ENCODE results near the gene VAPA. TPM values are rescaled to one million over a fixed set of nuclear protein-coding genes. Genes with fewer than 3 reads are reported as not detected.

Gene VAPA
- total and polyA plus RNA-seq, 2 donors (not counting 3 experiments of a cell fraction or from before 2014, with no cell fraction given), result 105 to 163 TPM

DNA sequence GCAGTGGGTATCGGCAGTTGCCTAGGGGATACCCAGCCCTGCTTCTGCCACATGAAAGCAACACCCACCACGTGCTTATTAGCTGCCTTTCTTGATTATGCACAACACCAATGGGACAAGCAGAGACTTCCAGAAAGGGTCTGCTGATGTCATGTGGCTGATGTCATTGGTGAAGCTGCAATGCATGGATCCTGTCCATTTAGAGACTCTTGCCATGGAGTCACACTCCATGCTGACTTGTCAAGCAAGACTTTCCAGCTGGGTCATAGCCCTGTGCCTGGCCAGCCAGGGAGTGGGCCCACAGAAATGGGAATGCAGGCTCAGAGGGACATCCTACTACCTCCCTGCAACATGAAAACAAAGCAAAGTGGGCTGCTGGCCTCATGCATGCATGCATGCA, 81.8 kb downstream of the VAPA start:
- intact Hi-C loops (cut with micrococcal nuclease), result no loop called here
- no peak overlapping the region for H3K4me3 ChIP-seq (replicated peaks in 1 of 3; ENCODE audit: insufficient read depth in 1 of 3, low read depth in 1 of 3, low read length in 3 of 3)
- no peak overlapping the region for H3K9ac ChIP-seq (replicated peaks; ENCODE audit: extremely low read depth, insufficient read depth, low read length)
- H3K4me1 ChIP-seq (ENCODE audit: control insufficient read depth, extremely low read depth, insufficient read depth, low read length), result no peaks in the 10 kb centered on the region
- no peak for DNase-seq (ENCODE audit: low read depth, low spot score)
- no peaks in the 10 kb centered on the region for H4K20me1 ChIP-seq (replicated peaks; ENCODE audit: control insufficient read depth, extremely low read depth, insufficient read depth, low read length)
- peaks cover 0 to 11% of the 10 kb centered on the region in 2 experiments for H3K27me3 ChIP-seq (ENCODE audit: control insufficient read depth in 2 of 2, insufficient read depth in 2 of 2, low read length in 2 of 2)
- TF ChIP-seq POLR2A (IDR thresholded peaks at IDR 0.05; ENCODE audit: low read depth, low read length), result no peak
- BruUV-seq (replicated peaks), result no TSS peak
- no peaks in the 10 kb centered on the region for H3K79me2 ChIP-seq (ENCODE audit: control insufficient read depth, insufficient read depth, low read length)
- H3K27ac ChIP-seq (ENCODE audit: insufficient read depth, low read depth, low read length), result no peak overlapping the region
- H3K9me1 ChIP-seq (replicated peaks; ENCODE audit: control insufficient read depth, extremely low read depth, insufficient read depth, low read length), result no peaks in the 10 kb centered on the region
- ChIA-PET CTCF (no interaction called here), POLR2A (no interaction called here)
- dilution Hi-C loops (cut with MboI; ENCODE audit: extremely low pct_ligation_motif_present, low sequenced_read_pairs), result loop anchor here (25.0 kb wide), 1 partner anchor 517 kb away; no protein-coding TSS in a partner anchor
- no peak overlapping the region for H3K4me2 ChIP-seq (ENCODE audit: insufficient read depth, low read length)
- H3K36me3 ChIP-seq (ENCODE audit: control insufficient read depth in 2 of 2, extremely low read depth in 1 of 2, insufficient read depth in 2 of 2, low read length in 2 of 2), result no peaks in the 10 kb centered on the region
- no peak for FAIRE-seq
- H3K9me3 ChIP-seq (replicated peaks; ENCODE audit: control insufficient read depth, insufficient read depth, low read length), result no peaks in the 10 kb centered on the region
- H2AFZ ChIP-seq (ENCODE audit: low read depth, low read length), result no peak overlapping the region

DNA sequence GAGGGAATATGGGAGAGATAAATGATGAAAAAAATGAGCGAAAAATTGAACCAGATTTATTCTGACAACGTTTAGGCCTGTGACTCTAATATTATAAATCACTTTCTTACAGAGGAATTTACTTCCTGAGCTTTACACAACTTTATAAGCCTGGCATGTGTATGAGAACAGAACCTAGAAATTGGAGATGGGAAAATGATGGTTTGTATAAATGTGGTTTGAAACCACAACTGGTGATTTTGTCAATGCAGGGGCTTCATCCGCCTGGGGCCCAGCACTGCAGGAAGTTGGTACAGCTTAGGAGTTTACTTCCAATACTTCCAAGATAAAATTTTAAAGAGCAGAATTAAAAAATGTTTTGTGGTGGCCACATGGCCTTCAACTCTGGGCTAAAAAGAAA, 82.3 kb downstream of the VAPA start:
- Histone ChIP-seq H2AFZ (ENCODE audit: low read depth, low read length) (no peak overlapping the region), H3K4me1 (ENCODE audit: control insufficient read depth, extremely low read depth, insufficient read depth, low read length) (no peaks in the 10 kb centered on the region), H3K9me1 (replicated peaks; ENCODE audit: control insufficient read depth, extremely low read depth, insufficient read depth, low read length) (no peaks in the 10 kb centered on the region), H3K79me2 (ENCODE audit: control insufficient read depth, insufficient read depth, low read length) (no peaks in the 10 kb centered on the region), H3K27me3 (ENCODE audit: control insufficient read depth in 2 of 2, insufficient read depth in 2 of 2, low read length in 2 of 2) (peaks cover 0 to 11% of the 10 kb centered on the region in 2 experiments), H3K4me3 (replicated peaks in 1 of 3; ENCODE audit: insufficient read depth in 1 of 3, low read depth in 1 of 3, low read length in 3 of 3) (no peak overlapping the region), H3K27ac (ENCODE audit: insufficient read depth, low read depth, low read length) (no peak overlapping the region), H4K20me1 (replicated peaks; ENCODE audit: control insufficient read depth, extremely low read depth, insufficient read depth, low read length) (no peaks in the 10 kb centered on the region), H3K4me2 (ENCODE audit: insufficient read depth, low read length) (no peak overlapping the region), H3K9me3 (replicated peaks; ENCODE audit: control insufficient read depth, insufficient read depth, low read length) (no peaks in the 10 kb centered on the region), H3K9ac (replicated peaks; ENCODE audit: extremely low read depth, insufficient read depth, low read length) (no peak overlapping the region), H3K36me3 (ENCODE audit: control insufficient read depth in 2 of 2, extremely low read depth in 1 of 2, insufficient read depth in 2 of 2, low read length in 2 of 2) (no peaks in the 10 kb centered on the region)
- DNase-seq (ENCODE audit: low read depth, low spot score) (no peak), FAIRE-seq (no peak)
- ChIA-PET CTCF (no interaction called here), POLR2A (no interaction called here)
- intact Hi-C loops (cut with micrococcal nuclease) (no loop called here), dilution Hi-C loops (cut with MboI; ENCODE audit: extremely low pct_ligation_motif_present, low sequenced_read_pairs) (loop anchor here (25.0 kb wide), 1 partner anchor 516 kb away; no protein-coding TSS in a partner anchor)
- no peak for TF ChIP-seq EZH2 (IDR thresholded peaks at IDR 0.05; ENCODE audit: borderline replicate concordance, low read depth, low read length, severe bottlenecking)
- TF ChIP-seq POLR2AphosphoS5 (IDR thresholded peaks at IDR 0.05; ENCODE audit: insufficient read depth, low read depth, low read length), result no peak
- TF ChIP-seq GATA2 (IDR thresholded peaks at IDR 0.05; ENCODE audit: insufficient read depth, insufficient read length, low read depth, low read length), result no peak
- TF ChIP-seq, protein P1, sequence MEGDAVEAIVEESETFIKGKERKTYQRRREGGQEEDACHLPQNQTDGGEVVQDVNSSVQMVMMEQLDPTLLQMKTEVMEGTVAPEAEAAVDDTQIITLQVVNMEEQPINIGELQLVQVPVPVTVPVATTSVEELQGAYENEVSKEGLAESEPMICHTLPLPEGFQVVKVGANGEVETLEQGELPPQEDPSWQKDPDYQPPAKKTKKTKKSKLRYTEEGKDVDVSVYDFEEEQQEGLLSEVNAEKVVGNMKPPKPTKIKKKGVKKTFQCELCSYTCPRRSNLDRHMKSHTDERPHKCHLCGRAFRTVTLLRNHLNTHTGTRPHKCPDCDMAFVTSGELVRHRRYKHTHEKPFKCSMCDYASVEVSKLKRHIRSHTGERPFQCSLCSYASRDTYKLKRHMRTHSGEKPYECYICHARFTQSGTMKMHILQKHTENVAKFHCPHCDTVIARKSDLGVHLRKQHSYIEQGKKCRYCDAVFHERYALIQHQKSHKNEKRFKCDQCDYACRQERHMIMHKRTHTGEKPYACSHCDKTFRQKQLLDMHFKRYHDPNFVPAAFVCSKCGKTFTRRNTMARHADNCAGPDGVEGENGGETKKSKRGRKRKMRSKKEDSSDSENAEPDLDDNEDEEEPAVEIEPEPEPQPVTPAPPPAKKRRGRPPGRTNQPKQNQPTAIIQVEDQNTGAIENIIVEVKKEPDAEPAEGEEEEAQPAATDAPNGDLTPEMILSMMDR (IDR thresholded peaks at IDR 0.05; ENCODE audit: extremely low read depth in 1 of 2, insufficient read depth in 1 of 2, low read depth in 1 of 2, low read length in 2 of 2), result no peak
- TF ChIP-seq JUN (IDR thresholded peaks at IDR 0.05; ENCODE audit: borderline replicate concordance, insufficient read depth, insufficient read length, low read depth), result no peak
- no peak for TF ChIP-seq FOS (IDR thresholded peaks at IDR 0.05; ENCODE audit: borderline replicate concordance, insufficient read depth, low read length)
- TF ChIP-seq, protein P2, sequence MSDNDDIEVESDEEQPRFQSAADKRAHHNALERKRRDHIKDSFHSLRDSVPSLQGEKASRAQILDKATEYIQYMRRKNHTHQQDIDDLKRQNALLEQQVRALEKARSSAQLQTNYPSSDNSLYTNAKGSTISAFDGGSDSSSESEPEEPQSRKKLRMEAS (IDR thresholded peaks at IDR 0.05; ENCODE audit: insufficient read depth, insufficient read length), result no peak
- no peak for TF ChIP-seq POLR2A (IDR thresholded peaks at IDR 0.05; ENCODE audit: low read depth, low read length)
- no peak for TF ChIP-seq MYC (IDR thresholded peaks at IDR 0.05; ENCODE audit: low read depth, low read length)
- no TSS peak for BruUV-seq (replicated peaks)
